Measurements from ENCODE around the gene CACNG5.

Gene CACNG5

GRCh38 chr17:66834919-66835454 is at the start of gene CACNG5:
Gene CACNG5, plus strand, starts transcription at chr17:66835117. Its CDS starts 42,216 bp downstream, at chr17:66877333.
- in situ Hi-C loops (cut with MboI; ENCODE audit: low sequenced_read_pairs): no loop called here

GRCh38 chr17:66786107-66786506 is 48.8 kb upstream of the CACNG5 start:
- in situ Hi-C loops (cut with MboI; ENCODE audit: low sequenced_read_pairs): no loop called here

- in situ Hi-C loops (cut with MboI; ENCODE audit: low sequenced_read_pairs): no loop called here
Observed at GRCh38 chr17:66787914-66788313, 47.0 kb upstream of the CACNG5 start.

- in situ Hi-C loops (cut with MboI; ENCODE audit: low sequenced_read_pairs): no loop called here
Observed at GRCh38 chr17:66789093-66789492, 45.8 kb upstream of the CACNG5 start.

- in situ Hi-C loops (cut with MboI; ENCODE audit: low sequenced_read_pairs): no loop called here
Observed at GRCh38 chr17:66789961-66790437, 44.9 kb upstream of the CACNG5 start.

- in situ Hi-C loops (cut with MboI; ENCODE audit: low sequenced_read_pairs): no loop called here
Observed at GRCh38 chr17:66790501-66791061, 44.3 kb upstream of the CACNG5 start.

- in situ Hi-C loops (cut with MboI; ENCODE audit: low sequenced_read_pairs): no loop called here
Observed at GRCh38 chr17:66791347-66791746, 43.6 kb upstream of the CACNG5 start.

GRCh38 chr17:66793814-66794213 is 41.1 kb upstream of the CACNG5 start:
- in situ Hi-C loops (cut with MboI; ENCODE audit: low sequenced_read_pairs): no loop called here

GRCh38 chr17:66795486-66795885 is 39.4 kb upstream of the CACNG5 start:
- in situ Hi-C loops (cut with MboI; ENCODE audit: low sequenced_read_pairs): no loop called here

GRCh38 chr17:66799849-66800537 is 34.9 kb upstream of the CACNG5 start:
- in situ Hi-C loops (cut with MboI; ENCODE audit: low sequenced_read_pairs): no loop called here

GRCh38 chr17:66803474-66803951 is 31.4 kb upstream of the CACNG5 start:
- in situ Hi-C loops (cut with MboI; ENCODE audit: low sequenced_read_pairs): no loop called here

- in situ Hi-C loops (cut with MboI; ENCODE audit: low sequenced_read_pairs): no loop called here
Observed at GRCh38 chr17:66805567-66805966, 29.4 kb upstream of the CACNG5 start.

GRCh38 chr17:66807182-66807581 is 27.7 kb upstream of the CACNG5 start:
- in situ Hi-C loops (cut with MboI; ENCODE audit: low sequenced_read_pairs): no loop called here

GRCh38 chr17:66809408-66809807 is 25.5 kb upstream of the CACNG5 start:
- in situ Hi-C loops (cut with MboI; ENCODE audit: low sequenced_read_pairs): no loop called here

GRCh38 chr17:66810951-66811682 is 23.8 kb upstream of the CACNG5 start:
- in situ Hi-C loops (cut with MboI; ENCODE audit: low sequenced_read_pairs): no loop called here

GRCh38 chr17:66811683-66812054 is 23.2 kb upstream of the CACNG5 start:
- in situ Hi-C loops (cut with MboI; ENCODE audit: low sequenced_read_pairs): no loop called here

- in situ Hi-C loops (cut with MboI; ENCODE audit: low sequenced_read_pairs): no loop called here
Observed at GRCh38 chr17:66812571-66812970, 22.3 kb upstream of the CACNG5 start.

GRCh38 chr17:66813296-66813695 is 21.6 kb upstream of the CACNG5 start:
- in situ Hi-C loops (cut with MboI; ENCODE audit: low sequenced_read_pairs): no loop called here

- in situ Hi-C loops (cut with MboI; ENCODE audit: low sequenced_read_pairs): no loop called here
Observed at GRCh38 chr17:66814026-66814425, 20.9 kb upstream of the CACNG5 start.

- in situ Hi-C loops (cut with MboI; ENCODE audit: low sequenced_read_pairs): no loop called here
Observed at GRCh38 chr17:66814570-66814969, 20.3 kb upstream of the CACNG5 start.

- in situ Hi-C loops (cut with MboI; ENCODE audit: low sequenced_read_pairs): no loop called here
Observed at GRCh38 chr17:66817750-66818149, 17.2 kb upstream of the CACNG5 start.

GRCh38 chr17:66819466-66819865 is 15.5 kb upstream of the CACNG5 start:
- in situ Hi-C loops (cut with MboI; ENCODE audit: low sequenced_read_pairs): no loop called here

Measured in HL-60/S4 treated with retinoic acid at 250 ng/mL for 4 days and 3 days (cell line).